K562 (cell line): Measurements from ENCODE around the gene UBN1. TPM values are rescaled to one million over a fixed set of nuclear protein-coding genes. Genes with fewer than 3 reads are reported as not detected.

Experiments used
- ATAC-seq: fragments of 200-7000 bp; cut with Tn5 transposase; 3 replicates; pipeline ENCODE4 v1.9.1; 2020; ENCODE audit warnings: moderate library complexity
- BruUV-seq: library from RNA; stranded (reverse); fragments of 400-500 nt; replicated peaks from 2 replicates; lab custom pipeline; 2021; lab: Mats Ljungman, UMichigan
- CTCF ChIA-PET: fragments of 300-600 bp; formaldehyde crosslinking; extraction: SDS; loops from one replicate; lab custom pipeline; 2021; ENCODE audit warnings: low intra/inter-chr PET ratio; lab: Yijun Ruan, JAX
- POLR2A ChIA-PET: fragments of 300-600, 350-650 bp; sonication (Branson Sonifier 250); formaldehyde crosslinking; extraction: SDS; loops from one replicate; lab custom pipeline; 2021; ENCODE audit warnings: antibody characterized with exemption, inconsistent platforms; lab: Yijun Ruan, JAX
- DNase-seq, 4 experiments: peaks; one replicate each; pipeline versions ENCODE4 v3.0.0 to v3.0.0-alpha.2; 2011 to 2018; ENCODE audit warnings: low spot score in 3 of 4, mixed read lengths in 3 of 4; ENCODE audit errors: extremely low read depth in 1 of 4
- FAIRE-seq: peaks from 2 replicates; lab custom pipeline; 2011; peaks lifted over from hg19 to GRCh38; lab: Jason Lieb, UNC
- H2AFZ ChIP-seq: 2 replicates; pipeline ENCODE4 v1.6.0; 2011; ENCODE audit warnings: low read depth, low read length, control low read depth, inconsistent platforms
- H3K27ac ChIP-seq: fragments of 200-600 bp; 3 replicates; pipeline ENCODE4 v1.8.0; 2011; ENCODE audit warnings: low read depth, mild to moderate bottlenecking, control low read depth, inconsistent platforms, low read length, moderate library complexity, mixed read lengths; ENCODE audit errors: extremely low read depth
- H3K27me3 ChIP-seq, 2 experiments: fragments of 300-600 bp in 1 of 2; 2 replicates in 1 of 2; 3 replicates in 1 of 2; pipeline versions ENCODE4 v1.6.0 to v1.8.0; 2011; ENCODE audit warnings: inconsistent platforms in 2 of 2, low read length in 2 of 2, mild to moderate bottlenecking in 1 of 2, mixed read lengths in 1 of 2, moderate library complexity in 1 of 2; ENCODE audit not compliant: control insufficient read depth in 2 of 2, insufficient read depth in 2 of 2
- H3K36me3 ChIP-seq: fragments of 300-600 bp; 3 replicates; pipeline ENCODE4 v1.8.0; 2011; ENCODE audit warnings: mild to moderate bottlenecking, low read length, inconsistent platforms; ENCODE audit not compliant: control insufficient read depth, insufficient read depth
- H3K4me1 ChIP-seq, 2 experiments: fragments of 200-600 bp in 1 of 2; replicated peaks in 1 of 2; 2 replicates in 1 of 2; 3 replicates in 1 of 2; pipeline versions ENCODE4 v1.5.1 to v1.8.0; 2011; ENCODE audit warnings: inconsistent platforms in 2 of 2, low read length in 2 of 2, mild to moderate bottlenecking in 1 of 2, mixed read lengths in 1 of 2, moderate library complexity in 1 of 2; ENCODE audit not compliant: control insufficient read depth in 2 of 2, insufficient read depth in 2 of 2
- H3K4me2 ChIP-seq: 2 replicates; pipeline ENCODE4 v1.6.1; 2011; ENCODE audit warnings: low read length, control low read depth, inconsistent platforms, mixed read lengths; ENCODE audit not compliant: insufficient read depth
- H3K4me3 ChIP-seq: fragments of 200-600 bp; sonication (generic), shearing (Covaris generic); 2 replicates; pipeline ENCODE4 v1.5.1; 2016; ENCODE audit warnings: control low read depth, inconsistent platforms
- H3K79me2 ChIP-seq: fragments of 200-600 bp; 3 replicates; pipeline ENCODE4 v1.8.0; 2011; ENCODE audit warnings: low read length, inconsistent platforms; ENCODE audit not compliant: control insufficient read depth, insufficient read depth
- H3K9ac ChIP-seq, 2 experiments: 2 replicates each; pipeline versions ENCODE4 v1.6.0 to v1.6.1; 2011; ENCODE audit warnings: low read depth in 2 of 2, low read length in 2 of 2, control low read depth in 1 of 2, inconsistent platforms in 1 of 2, mild to moderate bottlenecking in 1 of 2, mixed read lengths in 1 of 2; ENCODE audit not compliant: insufficient read depth in 1 of 2
- H3K9me1 ChIP-seq: one replicate; pipeline ENCODE4 v1.6.0; 2011; ENCODE audit warnings: inconsistent platforms, mild to moderate bottlenecking, low read length, moderate library complexity; ENCODE audit not compliant: control insufficient read depth, insufficient read depth
- H3K9me3 ChIP-seq: replicated peaks from 2 replicates; pipeline ENCODE4 v1.5.1; 2011; ENCODE audit warnings: low read depth, low read length, inconsistent platforms; ENCODE audit not compliant: control insufficient read depth, insufficient read depth
- H4K20me1 ChIP-seq: replicated peaks from 2 replicates; pipeline ENCODE4 v1.6.1; 2011; ENCODE audit warnings: low read length, inconsistent platforms, mixed read lengths; ENCODE audit not compliant: control insufficient read depth, insufficient read depth
- CAMTA2 ChIP-seq: fragments of 250-450 bp; sonication (Bioruptor Pico); conservative IDR thresholded peaks from 2 replicates; pipeline ENCODE4 v1.5.1; 2022
- EGR1 ChIP-seq: fragments of 450-650 bp; conservative IDR thresholded peaks from 2 replicates; pipeline ENCODE4 v1.6.1; 2017; ENCODE audit warnings: mild to moderate bottlenecking
- FOXK1 ChIP-seq: sonication (generic); formaldehyde crosslinking; IDR thresholded peaks from 2 replicates; pipeline ENCODE4 v1.8.0; 2022; ENCODE audit warnings: missing genetic modification reagents, mild to moderate bottlenecking, borderline replicate concordance
- HSF4 ChIP-seq: fragments of 250-450 bp; sonication (Bioruptor Pico); IDR thresholded peaks from 2 replicates; pipeline ENCODE4 v2.1.2; 2022; ENCODE audit warnings: mild to moderate bottlenecking, moderate library complexity, borderline replicate concordance
- NR2C1 ChIP-seq, 2 experiments: fragments of 450-650 bp; IDR thresholded peaks; 2 replicates each; pipeline ENCODE4 v1.6.1; 2017; ENCODE audit warnings: mild to moderate bottlenecking in 2 of 2, antibody characterized with exemption in 1 of 2, inconsistent platforms in 1 of 2, missing compliant biosample characterization in 1 of 2, missing genetic modification characterization in 1 of 2
- PTRF ChIP-seq: fragments of 450-650 bp; IDR thresholded peaks from 2 replicates; pipeline ENCODE4 v1.6.1; 2016; ENCODE audit warnings: mild to moderate bottlenecking, missing genetic modification characterization, missing compliant biosample characterization
- ZNF41 ChIP-seq: fragments of 250-450 bp; sonication (Bioruptor Pico); conservative IDR thresholded peaks from 2 replicates; pipeline ENCODE4 v1.4.0; 2020; ENCODE audit warnings: mild to moderate bottlenecking
- WGBS: fragments of 100-300 bp; shearing (Covaris generic); methylation state at CpG from one replicate; pipeline ENCODE4 v1.1.6; 2016; ENCODE audit warnings: low coverage, mixed read lengths; ENCODE audit not compliant: insufficient coverage; ENCODE audit errors: missing lambda C conversion rate; 5-methylcytosine and 5-hydroxymethylcytosine counted together
- in situ Hi-C: fragments of 300-500 bp; cut with MboI; formaldehyde crosslinking; loops from 4 replicates; pipeline ENCODE4 v1.15.0; 2018; ENCODE audit warnings: inconsistent platforms, mixed read lengths
- intact Hi-C: fragments of 100-400 bp; cut with micrococcal nuclease; formaldehyde crosslinking; loops from 2 replicates; pipeline ENCODE4 v1.14.2; 2022
- polyA plus RNA-seq, 8 experiments: library from polyadenylated mRNA; depleted of rRNA in 4 of 8; stranded (reverse) in 5 of 8; unstranded in 3 of 8; fragments of >200 nt; fragmentation: Nextera tagmentation in 2 of 8; fragmentation: Illumina TruSeq in 1 of 8; extraction: Ambion mirVana in 2 of 8; extraction: Trizol in 1 of 8; gene quantifications; 2 replicates each; pipeline versions ENCODE4 v1.2.1 to v1.2.3, GENCODE V29; 2011 to 2014; ENCODE audit warnings: inconsistent platforms in 1 of 8, missing spikeins in 1 of 8
- total RNA-seq, 7 experiments: library from RNA; depleted of rRNA in 6 of 7; stranded (reverse); fragments of >200 nt in 6 of 7; fragmentation: Illumina TruSeq in 2 of 7; extraction: Trizol in 2 of 7; gene quantifications; 2 replicates each; pipeline versions ENCODE4 v1.2.1 to v1.2.3, GENCODE V29; 2011 to 2021; ENCODE audit warnings: low replicate concordance in 1 of 7
- TF ChIP-seq, protein P1 (sequence below), 3 experiments: fragments of 200-800 bp in 1 of 3; sonication (Bioruptor generic) in 1 of 3; sonication (generic) in 1 of 3; formaldehyde crosslinking in 1 of 3; IDR thresholded peaks; 2 replicates each; pipeline versions ENCODE4 v1.6.1 to v1.8.0; 2016 to 2022; ENCODE audit warnings: mild to moderate bottlenecking in 2 of 3, missing compliant biosample characterization in 2 of 3, missing genetic modification characterization in 2 of 3, missing genetic modification reagents in 1 of 3

The UBN1 gene
- total and polyA plus RNA-seq, 9 of the 15 experiments (the other 6 are each of a cell fraction or from before 2014, with no cell fraction given), result 1.5 to 45.7 (median 20.6) TPM

DNA sequence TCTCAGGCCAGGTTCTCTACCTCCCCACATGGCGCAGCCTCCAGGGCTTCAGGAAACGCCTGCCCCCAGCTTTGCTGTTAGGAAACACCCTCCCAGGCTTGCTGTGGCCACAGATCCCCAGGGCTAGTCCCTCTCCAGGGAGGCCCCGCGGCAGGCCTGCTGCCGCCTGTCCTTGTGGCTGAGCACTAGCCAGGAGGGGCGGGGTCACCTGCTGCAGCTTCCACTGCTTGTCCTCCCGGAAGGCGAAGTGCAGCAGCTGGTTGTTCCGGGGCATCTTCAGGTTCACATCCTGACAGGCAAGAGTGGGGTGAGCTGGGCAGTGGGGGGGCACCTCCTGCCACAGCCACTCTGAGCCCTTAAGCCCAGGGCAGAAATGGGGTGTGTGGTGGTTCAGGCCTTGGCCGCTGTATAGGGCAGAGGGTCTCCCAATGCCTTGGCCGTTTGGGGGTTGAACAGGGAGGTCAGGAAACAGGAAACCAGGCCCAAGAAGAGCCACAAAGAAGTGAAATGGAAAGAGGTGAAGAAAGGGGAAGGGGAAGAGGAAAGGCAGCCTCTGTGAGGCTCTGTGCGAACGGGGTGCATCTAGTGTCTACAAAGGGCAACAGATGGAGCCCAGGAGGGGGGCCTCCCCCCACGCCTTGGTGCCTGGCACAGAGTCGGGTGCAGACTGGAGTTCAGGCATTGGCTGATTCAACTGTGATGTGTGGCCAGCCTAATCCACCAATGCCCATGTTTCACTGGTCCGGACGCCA, 46.8 kb upstream of the UBN1 start (continued):
- TF ChIP-seq NR2C1 (IDR thresholded peaks at IDR 0.05) (peak; percentile 54; the same call in 1 of the 2 replicates), NR2C1 (tag; IDR thresholded peaks at IDR 0.05) (peak; percentile 63)

DNA sequence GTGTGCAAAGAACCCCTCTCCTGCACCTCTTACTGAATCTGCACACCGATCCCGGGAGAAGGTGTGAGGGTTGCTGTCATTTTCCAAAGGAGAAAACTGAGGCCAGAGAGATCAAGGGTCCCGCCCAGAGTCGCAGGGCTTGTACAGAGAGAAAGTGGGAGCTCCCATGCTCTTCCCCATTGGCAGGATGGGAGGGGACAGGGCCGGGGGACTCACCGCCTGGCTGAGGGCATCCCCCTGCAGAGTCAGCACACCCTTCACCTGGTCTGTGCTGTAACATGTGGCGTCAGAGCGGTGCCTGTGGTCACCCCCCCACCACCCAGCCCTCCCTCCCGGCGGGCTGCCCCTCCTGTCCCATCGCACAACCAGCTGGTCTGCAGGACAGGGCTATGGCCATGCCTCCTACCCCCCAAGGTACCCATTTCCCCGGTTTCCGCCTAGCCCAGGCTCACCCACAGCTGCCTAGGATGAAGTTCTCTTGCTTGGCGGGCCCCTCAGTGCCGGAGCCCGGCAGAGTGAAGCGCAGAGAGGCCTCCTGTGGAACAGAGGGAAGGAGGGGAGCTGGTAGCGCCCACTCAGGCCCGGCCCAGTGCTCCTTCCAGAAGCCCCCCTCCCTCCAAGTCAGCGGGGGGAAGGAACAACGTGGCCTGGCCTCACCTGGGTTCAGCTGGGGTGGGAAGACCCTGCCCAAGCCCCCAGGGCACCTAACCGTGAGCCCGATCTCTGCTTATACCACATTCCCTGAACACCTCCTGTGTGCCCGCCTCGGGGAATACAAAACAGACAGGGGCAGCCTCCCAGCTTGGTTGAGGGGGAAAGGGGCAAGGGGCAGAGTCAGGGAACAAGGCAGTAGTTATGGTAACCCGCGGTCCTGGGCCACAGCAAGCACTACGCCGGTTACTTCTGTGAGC, 46.0 kb upstream of the UBN1 start:
- H3K27ac ChIP-seq, result peak overlapping the region; percentile 78
- BruUV-seq, result no TSS peak

More for the DNA sequence above, 46.0 kb upstream of the UBN1 start:
- no peaks in the 10 kb centered on the region; the same call in 1 of the 2 replicates for H4K20me1 ChIP-seq
- H3K9me1 ChIP-seq, result no peaks in the 10 kb centered on the region
- peak overlapping the region; percentile 89 for H3K4me3 ChIP-seq
- H3K4me1 ChIP-seq, result peaks cover 35 to 72% of the 10 kb centered on the region in 2 experiments
- peaks cover 6% of the 10 kb centered on the region; the same call in 2 of the 3 replicates for H3K79me2 ChIP-seq
- POLR2A ChIA-PET, result interaction anchor here (0.6 to 1.8 kb wide), 3 partner anchors 14 to 34 kb away, joined by 3 to 4 read pairs (median 4); partner anchors contain the start of gene ZNF500
- no peak for DNase-seq
- no peak for ATAC-seq
- H3K9me3 ChIP-seq, result no peaks in the 10 kb centered on the region
- H3K4me2 ChIP-seq, result peak overlapping the region; percentile 79
- in situ Hi-C loops (no loop called here), intact Hi-C loops (loop anchor here (5.0 kb wide), 1 partner anchor 84 kb away; no protein-coding TSS in a partner anchor)
- H3K36me3 ChIP-seq, result peaks cover 36% of the 10 kb centered on the region; the same call in 2 of the 3 replicates
- H2AFZ ChIP-seq, result peak overlapping the region; percentile 91
- H3K27me3 ChIP-seq, result no peaks in the 10 kb centered on the region
- TF ChIP-seq PTRF (tag), result no peak
- no peak for TF ChIP-seq HSF4 (CRISPR knock-in tag)
- no peak for TF ChIP-seq ZNF41 (CRISPR knock-in tag)
- TF ChIP-seq, protein P1, sequence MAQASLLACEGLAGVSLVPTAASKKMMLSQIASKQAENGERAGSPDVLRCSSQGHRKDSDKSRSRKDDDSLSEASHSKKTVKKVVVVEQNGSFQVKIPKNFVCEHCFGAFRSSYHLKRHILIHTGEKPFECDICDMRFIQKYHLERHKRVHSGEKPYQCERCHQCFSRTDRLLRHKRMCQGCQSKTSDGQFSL (CRISPR knock-in tag; IDR thresholded peaks at IDR 0.05), result 0 out of 2 replicates have a peak, but pooled peaks have one; percentile 55
- TF ChIP-seq, protein P1 (tag; IDR thresholded peaks at IDR 0.05), result no peak
- no peak for TF ChIP-seq FOXK1 (CRISPR knock-in tag)
- no peak for TF ChIP-seq EGR1
- TF ChIP-seq CAMTA2, result no peak
- CTCF ChIA-PET, result no interaction called here
- 52% methylated on average over 21 of the region's 29 CpGs for WGBS
- H3K9ac ChIP-seq, result peak overlapping the region; percentile 67 to 89
- no peak for FAIRE-seq
